Measurements from ENCODE around the gene SCGB1D4. TPM values are rescaled to one million over a fixed set of nuclear protein-coding genes. Genes with fewer than 3 reads are reported as not detected.

The SCGB1D4 gene
- total and polyA plus RNA-seq, 10 of the 15 experiments (the other 5 are each of a cell fraction or from before 2014, with no cell fraction given), result not detected

DNA sequence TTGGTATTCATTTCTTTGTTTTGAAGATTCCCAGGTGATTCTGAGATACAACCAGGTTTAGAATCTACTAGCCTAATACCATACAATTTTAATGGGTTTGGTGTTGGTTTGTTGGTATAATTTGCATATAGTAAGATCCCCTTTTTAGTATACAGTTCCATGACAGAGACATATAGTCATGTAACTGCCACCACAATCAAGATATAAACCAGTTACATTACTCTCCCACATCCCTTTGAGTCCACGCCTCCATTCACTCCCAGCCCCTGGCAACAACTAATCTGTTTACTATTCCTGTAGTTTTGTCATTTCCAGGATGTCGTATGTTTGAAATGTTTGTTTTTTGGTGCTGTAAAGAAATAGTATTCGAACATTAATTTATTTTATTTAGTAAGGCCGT, 42.7 kb upstream of the SCGB1D4 start:
- H3K4me2 ChIP-seq (ENCODE audit: control insufficient read depth, insufficient read depth), result no peak overlapping the region
- no TSS peak for BruUV-seq (replicated peaks)
- TF ChIP-seq SREBF1 (IDR thresholded peaks at IDR 0.05; ENCODE audit: low read length) (no peak), JUNB (IDR thresholded peaks at IDR 0.05) (no peak), STAT1 (conservative IDR thresholded peaks at IDR 0.05) (no peak), SMARCA5 (IDR thresholded peaks at IDR 0.05) (no peak), NFXL1 (IDR thresholded peaks at IDR 0.05; ENCODE audit: borderline replicate concordance) (no peak), JUND (IDR thresholded peaks at IDR 0.05; ENCODE audit: low read depth, low read length) (no peak), ASH2L (IDR thresholded peaks at IDR 0.05; ENCODE audit: borderline replicate concordance, low read depth) (no peak), IKZF1 (conservative IDR thresholded peaks at IDR 0.05) (no peak), CHD2 (IDR thresholded peaks at IDR 0.05; ENCODE audit: borderline replicate concordance, low read depth, low read length) (no peak)
- TF ChIP-seq, protein P1, sequence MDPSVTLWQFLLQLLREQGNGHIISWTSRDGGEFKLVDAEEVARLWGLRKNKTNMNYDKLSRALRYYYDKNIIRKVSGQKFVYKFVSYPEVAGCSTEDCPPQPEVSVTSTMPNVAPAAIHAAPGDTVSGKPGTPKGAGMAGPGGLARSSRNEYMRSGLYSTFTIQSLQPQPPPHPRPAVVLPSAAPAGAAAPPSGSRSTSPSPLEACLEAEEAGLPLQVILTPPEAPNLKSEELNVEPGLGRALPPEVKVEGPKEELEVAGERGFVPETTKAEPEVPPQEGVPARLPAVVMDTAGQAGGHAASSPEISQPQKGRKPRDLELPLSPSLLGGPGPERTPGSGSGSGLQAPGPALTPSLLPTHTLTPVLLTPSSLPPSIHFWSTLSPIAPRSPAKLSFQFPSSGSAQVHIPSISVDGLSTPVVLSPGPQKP (IDR thresholded peaks at IDR 0.05; ENCODE audit: low read depth, low read length), result no peak
- TF ChIP-seq, protein P2, sequence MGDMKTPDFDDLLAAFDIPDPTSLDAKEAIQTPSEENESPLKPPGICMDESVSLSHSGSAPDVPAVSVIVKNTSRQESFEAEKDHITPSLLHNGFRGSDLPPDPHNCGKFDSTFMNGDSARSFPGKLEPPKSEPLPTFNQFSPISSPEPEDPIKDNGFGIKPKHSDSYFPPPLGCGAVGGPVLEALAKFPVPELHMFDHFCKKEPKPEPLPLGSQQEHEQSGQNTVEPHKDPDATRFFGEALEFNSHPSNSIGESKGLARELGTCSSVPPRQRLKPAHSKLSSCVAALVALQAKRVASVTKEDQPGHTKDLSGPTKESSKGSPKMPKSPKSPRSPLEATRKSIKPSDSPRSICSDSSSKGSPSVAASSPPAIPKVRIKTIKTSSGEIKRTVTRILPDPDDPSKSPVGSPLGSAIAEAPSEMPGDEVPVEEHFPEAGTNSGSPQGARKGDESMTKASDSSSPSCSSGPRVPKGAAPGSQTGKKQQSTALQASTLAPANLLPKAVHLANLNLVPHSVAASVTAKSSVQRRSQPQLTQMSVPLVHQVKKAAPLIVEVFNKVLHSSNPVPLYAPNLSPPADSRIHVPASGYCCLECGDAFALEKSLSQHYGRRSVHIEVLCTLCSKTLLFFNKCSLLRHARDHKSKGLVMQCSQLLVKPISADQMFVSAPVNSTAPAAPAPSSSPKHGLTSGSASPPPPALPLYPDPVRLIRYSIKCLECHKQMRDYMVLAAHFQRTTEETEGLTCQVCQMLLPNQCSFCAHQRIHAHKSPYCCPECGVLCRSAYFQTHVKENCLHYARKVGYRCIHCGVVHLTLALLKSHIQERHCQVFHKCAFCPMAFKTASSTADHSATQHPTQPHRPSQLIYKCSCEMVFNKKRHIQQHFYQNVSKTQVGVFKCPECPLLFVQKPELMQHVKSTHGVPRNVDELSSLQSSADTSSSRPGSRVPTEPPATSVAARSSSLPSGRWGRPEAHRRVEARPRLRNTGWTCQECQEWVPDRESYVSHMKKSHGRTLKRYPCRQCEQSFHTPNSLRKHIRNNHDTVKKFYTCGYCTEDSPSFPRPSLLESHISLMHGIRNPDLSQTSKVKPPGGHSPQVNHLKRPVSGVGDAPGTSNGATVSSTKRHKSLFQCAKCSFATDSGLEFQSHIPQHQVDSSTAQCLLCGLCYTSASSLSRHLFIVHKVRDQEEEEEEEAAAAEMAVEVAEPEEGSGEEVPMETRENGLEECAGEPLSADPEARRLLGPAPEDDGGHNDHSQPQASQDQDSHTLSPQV (IDR thresholded peaks at IDR 0.05), result no peak
- TF ChIP-seq, protein P3, sequence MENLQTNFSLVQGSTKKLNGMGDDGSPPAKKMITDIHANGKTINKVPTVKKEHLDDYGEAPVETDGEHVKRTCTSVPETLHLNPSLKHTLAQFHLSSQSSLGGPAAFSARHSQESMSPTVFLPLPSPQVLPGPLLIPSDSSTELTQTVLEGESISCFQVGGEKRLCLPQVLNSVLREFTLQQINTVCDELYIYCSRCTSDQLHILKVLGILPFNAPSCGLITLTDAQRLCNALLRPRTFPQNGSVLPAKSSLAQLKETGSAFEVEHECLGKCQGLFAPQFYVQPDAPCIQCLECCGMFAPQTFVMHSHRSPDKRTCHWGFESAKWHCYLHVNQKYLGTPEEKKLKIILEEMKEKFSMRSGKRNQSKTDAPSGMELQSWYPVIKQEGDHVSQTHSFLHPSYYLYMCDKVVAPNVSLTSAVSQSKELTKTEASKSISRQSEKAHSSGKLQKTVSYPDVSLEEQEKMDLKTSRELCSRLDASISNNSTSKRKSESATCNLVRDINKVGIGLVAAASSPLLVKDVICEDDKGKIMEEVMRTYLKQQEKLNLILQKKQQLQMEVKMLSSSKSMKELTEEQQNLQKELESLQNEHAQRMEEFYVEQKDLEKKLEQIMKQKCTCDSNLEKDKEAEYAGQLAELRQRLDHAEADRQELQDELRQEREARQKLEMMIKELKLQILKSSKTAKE (IDR thresholded peaks at IDR 0.05; ENCODE audit: low read depth, poor library complexity, severe bottlenecking), result no peak
- TF ChIP-seq, protein P4, sequence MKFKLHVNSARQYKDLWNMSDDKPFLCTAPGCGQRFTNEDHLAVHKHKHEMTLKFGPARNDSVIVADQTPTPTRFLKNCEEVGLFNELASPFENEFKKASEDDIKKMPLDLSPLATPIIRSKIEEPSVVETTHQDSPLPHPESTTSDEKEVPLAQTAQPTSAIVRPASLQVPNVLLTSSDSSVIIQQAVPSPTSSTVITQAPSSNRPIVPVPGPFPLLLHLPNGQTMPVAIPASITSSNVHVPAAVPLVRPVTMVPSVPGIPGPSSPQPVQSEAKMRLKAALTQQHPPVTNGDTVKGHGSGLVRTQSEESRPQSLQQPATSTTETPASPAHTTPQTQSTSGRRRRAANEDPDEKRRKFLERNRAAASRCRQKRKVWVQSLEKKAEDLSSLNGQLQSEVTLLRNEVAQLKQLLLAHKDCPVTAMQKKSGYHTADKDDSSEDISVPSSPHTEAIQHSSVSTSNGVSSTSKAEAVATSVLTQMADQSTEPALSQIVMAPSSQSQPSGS (IDR thresholded peaks at IDR 0.05; ENCODE audit: low read length), result no peak
- TF ChIP-seq, protein P5, sequence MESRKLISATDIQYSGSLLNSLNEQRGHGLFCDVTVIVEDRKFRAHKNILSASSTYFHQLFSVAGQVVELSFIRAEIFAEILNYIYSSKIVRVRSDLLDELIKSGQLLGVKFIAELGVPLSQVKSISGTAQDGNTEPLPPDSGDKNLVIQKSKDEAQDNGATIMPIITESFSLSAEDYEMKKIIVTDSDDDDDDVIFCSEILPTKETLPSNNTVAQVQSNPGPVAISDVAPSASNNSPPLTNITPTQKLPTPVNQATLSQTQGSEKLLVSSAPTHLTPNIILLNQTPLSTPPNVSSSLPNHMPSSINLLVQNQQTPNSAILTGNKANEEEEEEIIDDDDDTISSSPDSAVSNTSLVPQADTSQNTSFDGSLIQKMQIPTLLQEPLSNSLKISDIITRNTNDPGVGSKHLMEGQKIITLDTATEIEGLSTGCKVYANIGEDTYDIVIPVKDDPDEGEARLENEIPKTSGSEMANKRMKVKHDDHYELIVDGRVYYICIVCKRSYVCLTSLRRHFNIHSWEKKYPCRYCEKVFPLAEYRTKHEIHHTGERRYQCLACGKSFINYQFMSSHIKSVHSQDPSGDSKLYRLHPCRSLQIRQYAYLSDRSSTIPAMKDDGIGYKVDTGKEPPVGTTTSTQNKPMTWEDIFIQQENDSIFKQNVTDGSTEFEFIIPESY (IDR thresholded peaks at IDR 0.05), result no peak
- FAIRE-seq (no peak), ATAC-seq (no peak), DNase-seq (ENCODE audit: low read depth, low spot score) (no peak)
- peaks cover 4% of the 10 kb centered on the region for H3K4me1 ChIP-seq (ENCODE audit: control insufficient read depth, insufficient read depth, low read length)
- no peaks in the 10 kb centered on the region for H4K20me1 ChIP-seq (ENCODE audit: control insufficient read depth, insufficient read depth)
- in situ Hi-C loops (cut with MboI) (no loop called here), intact Hi-C loops (cut with micrococcal nuclease; ENCODE audit: unreplicated experiment) (no loop called here)
- H3K79me2 ChIP-seq (ENCODE audit: control insufficient read depth, insufficient read depth, low read length), result no peaks in the 10 kb centered on the region
- H3K9me3 ChIP-seq (replicated peaks; ENCODE audit: control insufficient read depth, insufficient read depth, low read length), result no peaks in the 10 kb centered on the region
- no peak overlapping the region for H3K9ac ChIP-seq (ENCODE audit: control insufficient read depth, insufficient read depth, low read length)
- SMC1A ChIA-PET (ENCODE audit: uncharacterized antibody, unreplicated experiment), result interaction anchor here (0.7 to 4.5 kb wide), 5 partner anchors 26 to 53 kb away, joined by 3 to 70 read pairs (median 6); no protein-coding TSS in a partner anchor
- H3K27me3 ChIP-seq (replicated peaks in 1 of 2; ENCODE audit: control insufficient read depth in 2 of 2, insufficient read depth in 2 of 2, low read length in 1 of 2), result peaks cover 0 to 4% of the 10 kb centered on the region in 2 experiments; a peak in 1 of 4 replicates
- POLR2A ChIA-PET, result no interaction called here
- no peaks in the 10 kb centered on the region for H3K36me3 ChIP-seq (ENCODE audit: control insufficient read depth in 2 of 2, insufficient read depth in 2 of 2, low read length in 1 of 2)
- RAD21 ChIA-PET (ENCODE audit: unreplicated experiment), result interaction anchor here (4.1 kb wide), 1 partner anchor 35 kb away, joined by 31 read pairs; no protein-coding TSS in a partner anchor
- no peak overlapping the region for H3K27ac ChIP-seq (ENCODE audit: control insufficient read depth, insufficient read depth)
- CTCF ChIA-PET, result interaction anchor here (1.0 to 4.8 kb wide), 11 partner anchors 7 to 79 kb away, joined by 3 to 98 read pairs (median 13); no protein-coding TSS in a partner anchor
- 55% methylated on average over 4 of the region's 4 CpGs for WGBS (ENCODE audit: insufficient coverage, insufficient replicate concordance, low lambda C conversion rate, missing lambda C conversion rate)
- H3K4me3 ChIP-seq, result no peak overlapping the region
- no peak overlapping the region for H2AFZ ChIP-seq (ENCODE audit: control insufficient read depth, low read depth, low read length)

Measured in GM12878 (cell line).